Cerebellar nuclear complex (tissue), 1 donor: Measurements from ENCODE around the gene CCT8.
A peak's percentile ranks its signal among the peaks of the same experiment; 100 is the strongest.
"Not testable (repeated sequence)": the region's sequence is repeated elsewhere in the genome, so short reads cannot be mapped to it uniquely, and the experiment has no call there.

Experiments used
- DNase-seq, 2 experiments: peaks; one replicate each; lab custom pipeline; 2025; lab: John Stamatoyannopoulos, UW

CCT8 gene

DNA sequence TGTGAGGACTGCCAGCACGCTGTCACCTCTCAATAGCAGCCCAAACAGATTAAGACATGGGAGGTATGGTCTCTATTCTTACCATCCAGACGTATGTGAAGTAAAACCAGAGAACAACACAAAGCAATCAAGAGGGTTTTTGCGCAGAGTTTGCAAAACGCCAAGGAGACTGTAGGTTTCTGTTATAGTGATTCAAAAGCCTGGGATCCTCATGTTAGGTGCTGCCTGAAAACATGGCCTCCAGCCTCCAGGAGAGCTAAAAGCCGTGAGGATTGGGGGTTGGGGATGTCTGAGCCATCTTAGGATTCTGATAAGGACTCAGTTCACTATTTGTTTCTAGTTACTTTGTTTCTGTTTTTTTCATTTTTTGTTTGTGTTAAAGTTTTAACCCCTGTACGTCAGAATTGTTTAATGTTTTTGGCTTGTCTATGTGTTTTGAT, 4.2 kb upstream of the CCT8 start:
- no peak for DNase-seq

DNA sequence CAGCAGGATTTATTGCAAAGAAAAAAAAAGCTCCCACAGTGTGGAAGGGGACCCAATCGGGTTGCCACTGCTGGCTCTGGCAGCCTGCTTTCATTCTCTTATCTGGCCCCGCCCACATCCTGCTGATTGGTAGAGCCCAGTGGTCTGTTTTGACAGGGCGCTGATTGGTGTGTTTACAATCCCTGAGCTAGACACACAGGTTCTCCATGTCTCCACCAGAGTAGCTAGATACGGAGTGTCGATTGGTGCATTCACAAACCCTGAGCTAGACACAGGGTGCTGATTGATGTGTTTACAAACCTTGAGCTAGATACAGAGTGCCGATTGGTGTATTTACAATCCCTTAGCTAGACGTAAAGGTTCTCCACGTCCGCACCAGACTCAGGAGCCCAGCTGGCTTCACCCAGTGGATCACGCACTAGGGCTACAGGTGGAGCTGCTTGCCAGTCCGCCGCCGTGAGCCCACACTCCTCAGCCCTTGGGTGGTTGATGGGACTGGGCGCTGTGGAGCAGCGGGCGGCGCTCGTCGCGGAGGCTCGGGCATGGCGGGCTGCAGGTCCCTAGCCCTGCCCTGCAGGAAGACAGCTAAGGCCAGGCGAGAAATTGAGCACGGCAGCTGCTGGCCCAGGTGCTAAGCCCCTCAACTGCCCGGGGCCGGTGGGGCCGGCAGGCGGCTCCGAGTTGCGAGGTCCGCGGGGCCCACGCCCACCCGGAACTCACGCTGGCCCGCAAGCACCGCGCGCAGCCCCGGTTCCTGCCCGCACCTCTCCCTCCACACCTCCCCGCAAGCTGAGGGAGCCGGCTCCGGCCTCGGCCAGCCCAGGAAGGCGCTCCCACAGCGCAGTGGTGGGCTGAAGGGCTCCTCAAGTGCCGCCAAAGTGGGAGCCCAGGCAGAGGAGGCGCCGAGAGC, 3.5 kb upstream of the CCT8 start:
- not testable (repeated sequence) for DNase-seq

DNA sequence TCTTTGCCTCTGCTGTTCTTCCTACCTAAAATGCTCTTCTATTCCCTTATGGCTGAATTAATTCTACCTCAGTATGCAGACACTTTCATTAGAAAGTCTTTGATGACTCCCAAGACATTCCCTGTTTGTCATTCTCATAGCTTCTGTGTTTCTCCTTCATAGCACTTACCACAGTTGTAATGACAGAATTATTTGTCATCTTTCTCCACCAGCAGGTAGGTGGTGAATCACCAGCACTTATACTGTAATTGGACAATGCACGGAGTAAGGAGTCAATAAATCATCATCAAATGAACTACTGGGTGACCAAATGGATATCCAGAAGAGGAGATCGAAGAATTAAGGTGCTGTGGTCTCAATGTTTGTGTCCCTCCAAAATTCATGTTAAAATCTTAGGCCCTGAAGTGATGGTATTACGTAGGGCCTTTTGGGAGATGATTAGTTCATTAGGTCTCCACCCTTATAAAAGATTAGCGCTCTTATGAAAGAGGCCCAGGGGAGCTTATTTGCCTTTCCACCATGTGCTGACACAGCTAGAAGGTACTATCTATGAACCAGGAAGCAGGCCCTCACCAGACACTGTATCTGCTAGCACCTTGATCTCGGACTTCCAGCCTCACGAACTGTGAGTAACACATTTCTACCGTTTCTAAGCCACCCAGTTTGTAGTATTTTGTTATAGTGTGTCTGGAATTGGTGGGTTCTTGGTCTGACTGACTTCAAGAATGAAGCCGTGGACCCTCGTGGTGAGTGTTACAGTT, 2.4 kb upstream of the CCT8 start:
- no peak for DNase-seq

GRCh38 chr21:29074783-29075182, 1.3 kb upstream of the CCT8 start:
- no peak for DNase-seq

- DNase-seq, result no peak
Observed at GRCh38 chr21:29074007-29074376, 544 bp upstream of the CCT8 start.

DNA sequence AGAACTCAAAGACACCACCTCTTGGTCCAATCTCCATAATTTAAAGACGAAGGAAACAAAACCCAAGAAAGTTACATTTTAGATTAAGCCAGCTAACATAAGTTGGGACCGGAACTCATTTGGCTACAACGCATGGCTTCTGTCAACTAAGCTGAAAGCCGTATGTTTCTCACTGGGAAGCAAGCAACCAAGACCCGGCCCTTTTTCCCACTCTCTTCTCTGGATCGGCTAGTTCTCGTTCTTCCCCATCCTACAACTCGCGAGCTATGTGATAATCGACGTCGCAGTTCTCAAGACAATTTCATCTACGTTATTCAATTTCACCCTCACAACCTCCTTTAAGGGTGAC, 601 bp downstream of the CCT8 start:
- no peak for DNase-seq

DNA sequence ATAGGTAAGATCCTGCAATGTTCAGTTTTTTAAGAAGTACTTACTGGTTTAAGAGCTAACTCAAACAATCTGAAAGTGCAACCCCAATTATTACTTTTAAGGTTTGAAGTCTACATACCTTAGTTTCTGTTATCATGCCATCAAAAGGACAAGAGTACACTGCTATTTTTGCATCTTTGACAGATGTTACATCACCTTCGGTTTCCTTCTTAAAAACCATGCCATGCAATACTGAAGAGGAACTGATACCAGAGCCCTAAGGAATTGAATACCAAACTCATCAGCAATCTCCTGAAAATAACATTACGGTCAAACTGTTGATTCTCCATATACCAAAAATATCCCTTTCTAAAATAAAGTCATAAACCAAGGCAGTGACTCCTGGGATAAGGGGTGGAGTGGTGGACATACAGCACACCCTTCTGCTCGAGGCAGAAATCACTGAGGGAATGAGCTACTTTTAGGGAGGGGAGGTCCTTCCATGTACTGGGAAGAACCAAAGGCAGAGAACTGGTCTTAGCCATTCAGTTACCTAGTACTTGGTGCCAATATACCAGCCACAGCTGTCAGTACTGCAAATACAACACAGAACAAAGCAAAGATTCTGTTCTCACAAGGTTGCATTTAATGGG, 8.5 kb downstream of the CCT8 start:
- DNase-seq, result no peak

DNA sequence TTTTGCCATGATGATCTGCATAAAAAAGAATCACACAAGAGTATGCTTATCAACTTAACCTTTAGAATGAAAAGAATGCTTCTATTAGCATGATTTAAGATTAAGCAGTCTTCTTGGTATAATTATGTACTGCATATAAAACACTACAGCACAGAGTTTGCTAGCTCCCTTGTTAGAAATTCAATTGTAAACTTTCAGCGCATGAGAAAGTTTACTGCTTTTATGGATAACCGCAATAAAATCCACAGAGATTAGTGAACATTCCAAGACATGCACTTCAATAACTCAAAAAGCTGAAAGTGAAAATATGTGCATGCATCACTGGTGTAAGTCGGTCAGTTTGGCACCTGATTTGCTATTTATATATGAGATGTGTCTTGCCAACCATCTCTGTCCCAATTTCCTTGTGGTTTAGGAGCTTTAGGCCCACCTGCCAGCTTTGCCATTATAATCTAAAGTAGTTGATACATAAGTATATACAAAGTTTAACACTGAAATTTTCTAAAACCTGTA, 16.9 kb downstream of the CCT8 start:
- DNase-seq, result no peak

DNA sequence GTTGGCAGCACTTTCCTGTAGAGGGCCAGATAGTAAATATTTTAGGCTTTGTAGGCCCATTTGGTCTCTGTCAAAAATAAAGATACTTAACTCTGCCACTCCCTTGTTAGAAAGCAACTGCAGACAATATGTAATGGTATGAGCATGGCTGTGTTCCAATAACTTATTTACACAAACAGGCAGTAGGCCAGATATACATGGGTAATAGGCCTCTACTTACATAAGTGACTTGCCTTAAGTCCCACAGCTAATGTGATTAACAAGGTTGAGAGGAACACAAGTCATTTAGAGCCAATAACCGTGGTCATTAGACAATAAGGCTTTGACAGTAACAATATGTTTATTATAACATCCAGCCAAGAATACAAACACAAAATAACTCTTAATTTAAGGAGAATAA, 17.4 kb downstream of the CCT8 start:
- no peak for DNase-seq

GRCh38 chr21:29055080-29055479, 18.4 kb downstream of the CCT8 start:
- DNase-seq, result no peak

GRCh38 chr21:29053656-29054055, 19.8 kb downstream of the CCT8 start:
- no peak for DNase-seq

DNA sequence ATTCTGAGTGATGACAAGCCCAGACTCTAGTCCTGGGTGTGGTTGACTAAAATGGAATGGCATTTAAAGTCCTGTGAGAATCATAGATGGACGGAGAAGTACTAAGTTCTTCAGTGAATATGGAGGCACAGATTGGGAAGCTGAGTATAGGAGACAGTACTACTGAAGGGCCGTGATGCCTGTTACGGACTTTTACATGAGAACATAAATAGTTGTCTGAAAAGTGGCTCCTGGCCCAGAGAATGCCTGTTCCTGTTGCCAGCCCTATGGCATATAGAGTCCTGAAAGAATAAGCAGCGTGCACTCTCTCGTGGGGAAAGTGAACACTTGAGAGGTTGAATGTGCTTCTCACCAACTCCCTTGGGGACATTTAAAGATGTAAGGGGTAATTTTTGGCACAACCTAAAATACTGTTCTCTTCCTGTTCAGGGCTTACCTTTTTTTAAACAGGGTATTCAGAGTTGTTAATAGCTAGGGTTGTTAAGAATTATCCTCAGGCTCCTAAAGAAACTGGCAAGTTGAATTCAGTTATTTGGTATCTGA, 20.4 kb downstream of the CCT8 start:
- DNase-seq, result no peak

GRCh38 chr21:29052224-29052623, 21.2 kb downstream of the CCT8 start:
- DNase-seq, result no peak

- no peak for DNase-seq
Observed at GRCh38 chr21:29034678-29035077, 38.8 kb downstream of the CCT8 start.

- no peak for DNase-seq
Observed at GRCh38 chr21:29033871-29034270, 39.6 kb downstream of the CCT8 start.

GRCh38 chr21:29033301-29033700, 40.1 kb downstream of the CCT8 start:
- no peak for DNase-seq

- no peak for DNase-seq
Observed at GRCh38 chr21:29030909-29031308, 42.5 kb downstream of the CCT8 start.

GRCh38 chr21:29029524-29029923, 43.9 kb downstream of the CCT8 start:
- no peak for DNase-seq

DNA sequence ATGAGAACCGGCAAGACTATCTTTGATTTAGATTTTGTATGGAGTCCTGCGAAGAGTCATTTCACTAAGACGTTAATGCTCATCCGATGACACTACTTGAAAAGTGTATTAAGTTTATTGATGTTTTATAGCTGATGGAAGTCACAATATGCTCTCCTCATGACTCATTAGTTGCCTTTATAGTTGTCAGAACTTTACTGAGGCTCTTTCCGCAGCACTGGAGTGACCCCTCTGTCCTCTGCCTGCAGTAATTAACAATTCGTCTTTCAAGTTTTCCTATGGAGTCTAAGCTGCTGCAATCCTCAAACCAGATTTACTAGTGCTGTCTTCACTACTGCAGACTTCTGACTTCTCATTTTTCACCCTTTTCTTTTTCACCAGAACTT, 48.1 kb downstream of the CCT8 start:
- no peak for DNase-seq

GRCh38 chr21:29024474-29025327, 48.7 kb downstream of the CCT8 start, which contains the start of gene USP16:
TSS of gene USP16 (plus strand) at chr21:29024668. CDS start at chr21:29027914, 3,246 bp downstream.
- DNase-seq, result peak; percentile 44 to 80

DNA sequence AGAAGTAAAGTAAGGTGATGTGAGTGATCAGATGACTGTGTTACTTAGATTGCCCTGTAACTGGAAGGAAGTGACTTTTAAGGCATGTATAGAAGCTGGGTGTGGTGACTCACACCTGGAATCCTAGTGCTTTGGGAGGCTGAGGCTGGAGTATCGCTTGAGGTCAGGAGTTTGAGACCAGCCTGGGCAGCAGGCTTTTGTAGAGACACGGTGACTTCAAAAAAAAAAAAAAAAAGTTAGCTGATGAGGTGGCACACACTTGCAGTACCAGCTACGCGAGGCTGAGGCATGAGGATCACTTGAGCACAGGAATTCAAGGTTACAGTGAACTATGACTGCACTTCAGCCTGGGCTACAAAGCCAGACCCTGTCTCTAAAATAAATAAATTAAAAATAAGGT, 51.3 kb downstream of the CCT8 start:
- no peak for DNase-seq
